ENCODE measurements around the gene TOX3.

GRCh38 chr16:52537516-52537915 lies 9.4 kb downstream of the TOX3 start:
- TF ChIP-seq EZH2 (IDR thresholded peaks at IDR 0.05; ENCODE audit: insufficient read depth, poor library complexity, severe bottlenecking) (no peak), EZH2phosphoT487 (IDR thresholded peaks at IDR 0.05; ENCODE audit: insufficient read depth, low read depth) (no peak)
